ENCODE results near the gene ZNF862.

The ZNF862 gene

GRCh38 chr7:149881328-149882247, 43.4 kb downstream of the ZNF862 start:
- DNase-seq, result no peak
- ChIA-PET CTCF (interaction anchor here (0.9 to 4.3 kb wide), 5 partner anchors 11 to 72 kb away, joined by 3 to 24 read pairs (median 5); no protein-coding TSS in a partner anchor), POLR2A (no interaction called here)
- peaks cover 0 to 17% (median 9%) of the 10 kb centered on the region in 4 experiments for H3K4me1 ChIP-seq (ENCODE audit: control extremely low read depth in 1 of 4, control insufficient read depth in 4 of 4, insufficient read depth in 4 of 4, low read length in 3 of 4)
- no peak overlapping the region for H3K4me3 ChIP-seq (ENCODE audit: control insufficient read depth in 1 of 7, extremely low read depth in 1 of 7, insufficient read depth in 4 of 7, low read depth in 2 of 7, low read length in 6 of 7)
- peaks cover 0 to 15% (median 0%) of the 10 kb centered on the region in 4 experiments for H3K36me3 ChIP-seq (ENCODE audit: control insufficient read depth in 4 of 4, insufficient read depth in 4 of 4, low read length in 3 of 4)
- no peak overlapping the region for H3K27ac ChIP-seq (ENCODE audit: insufficient read depth in 1 of 2, low read depth in 1 of 2, low read length in 2 of 2, poor library complexity in 1 of 2, severe bottlenecking in 2 of 2)
- H3K27me3 ChIP-seq (replicated peaks in 2 of 5; ENCODE audit: control insufficient read depth in 4 of 5, insufficient read depth in 5 of 5, low read length in 4 of 5), result no peaks in the 10 kb centered on the region
- WGBS (ENCODE audit: insufficient coverage), result 95% methylated on average over 19 of the region's 19 CpGs
- no peaks in the 10 kb centered on the region for H3K9me3 ChIP-seq (ENCODE audit: control extremely low read depth in 1 of 5, control insufficient read depth in 4 of 5, insufficient read depth in 2 of 5, low read depth in 1 of 5, low read length in 4 of 5)

DNA sequence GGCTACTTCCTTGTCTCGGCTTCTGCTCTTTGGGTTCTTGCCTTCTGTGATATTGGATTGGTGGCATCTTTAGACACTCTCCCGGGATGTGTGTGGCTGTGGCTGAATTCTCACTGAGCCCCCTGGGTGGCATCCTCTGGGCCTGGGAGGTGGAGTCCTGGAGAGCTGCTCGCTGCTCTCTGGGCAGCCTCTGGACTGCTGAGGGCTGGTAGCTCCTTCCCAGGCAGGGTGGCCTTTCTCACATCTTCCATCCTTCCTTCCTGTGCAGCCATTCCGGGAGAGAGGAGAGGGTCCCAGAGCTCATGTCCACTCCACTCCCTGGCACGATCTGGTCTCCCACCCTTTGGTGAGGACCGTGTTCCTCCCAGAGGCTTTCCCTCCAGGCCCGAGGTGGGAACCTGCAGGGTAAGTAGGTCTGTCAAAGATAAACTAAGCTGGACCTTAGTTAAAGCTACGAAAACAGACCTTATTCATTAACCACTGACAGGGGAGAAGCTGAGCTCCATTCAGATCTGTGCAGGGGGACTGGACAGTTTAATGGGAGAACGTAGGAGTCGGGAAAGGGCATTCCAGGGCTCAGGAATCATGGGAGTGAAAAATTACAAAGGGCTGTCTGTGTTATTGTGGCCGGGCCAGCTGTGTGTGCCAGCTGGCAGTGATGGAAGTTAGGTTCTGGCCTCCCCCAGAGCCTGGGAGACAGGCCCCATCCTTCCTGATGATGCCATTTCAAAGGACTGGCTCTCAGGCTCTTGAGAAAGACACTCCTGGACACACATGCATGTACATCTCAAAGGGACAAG, 44.3 kb downstream of the ZNF862 start:
- no peak for DNase-seq
- peaks cover 0 to 18% (median 9%) of the 10 kb centered on the region in 4 experiments for H3K4me1 ChIP-seq (ENCODE audit: control extremely low read depth in 1 of 4, control insufficient read depth in 4 of 4, insufficient read depth in 4 of 4, low read length in 3 of 4)
- no peak overlapping the region for H3K4me3 ChIP-seq (ENCODE audit: control insufficient read depth in 1 of 7, extremely low read depth in 1 of 7, insufficient read depth in 4 of 7, low read depth in 2 of 7, low read length in 6 of 7)
- POLR2A ChIA-PET, result no interaction called here
- CTCF ChIA-PET, result interaction anchor here (0.6 to 4.3 kb wide), 12 partner anchors 7 to 332 kb away, joined by 3 to 24 read pairs (median 4); no protein-coding TSS in a partner anchor
- H3K27me3 ChIP-seq (replicated peaks in 2 of 5; ENCODE audit: control insufficient read depth in 4 of 5, insufficient read depth in 5 of 5, low read length in 4 of 5), result no peaks in the 10 kb centered on the region
- peaks cover 0 to 10% (median 0%) of the 10 kb centered on the region in 4 experiments for H3K36me3 ChIP-seq (ENCODE audit: control insufficient read depth in 4 of 4, insufficient read depth in 4 of 4, low read length in 3 of 4)
- H3K27ac ChIP-seq (ENCODE audit: insufficient read depth in 1 of 2, low read depth in 1 of 2, low read length in 2 of 2, poor library complexity in 1 of 2, severe bottlenecking in 2 of 2), result no peak overlapping the region
- WGBS (ENCODE audit: insufficient coverage), result 93% methylated on average over 9 of the region's 11 CpGs
- no peaks in the 10 kb centered on the region for H3K9me3 ChIP-seq (ENCODE audit: control extremely low read depth in 1 of 5, control insufficient read depth in 4 of 5, insufficient read depth in 2 of 5, low read depth in 1 of 5, low read length in 4 of 5)

- no peaks in the 10 kb centered on the region for H3K9me3 ChIP-seq (ENCODE audit: control extremely low read depth in 1 of 5, control insufficient read depth in 4 of 5, insufficient read depth in 2 of 5, low read depth in 1 of 5, low read length in 4 of 5)
- 72% methylated on average over 8 of the region's 8 CpGs for WGBS (ENCODE audit: insufficient coverage)
- peaks cover 0 to 10% (median 0%) of the 10 kb centered on the region in 4 experiments for H3K36me3 ChIP-seq (ENCODE audit: control insufficient read depth in 4 of 4, insufficient read depth in 4 of 4, low read length in 3 of 4)
- DNase-seq, result no peak
- POLR2A ChIA-PET, result interaction anchor here (1.0 kb wide), 1 partner anchor 13 kb away, joined by 3 read pairs; no protein-coding TSS in a partner anchor
- CTCF ChIA-PET, result interaction anchor here (0.6 to 4.3 kb wide), 14 partner anchors 8 to 331 kb away, joined by 3 to 24 read pairs (median 4); no protein-coding TSS in a partner anchor
- H3K4me1 ChIP-seq (ENCODE audit: control extremely low read depth in 1 of 4, control insufficient read depth in 4 of 4, insufficient read depth in 4 of 4, low read length in 3 of 4), result peaks cover 0 to 18% (median 9%) of the 10 kb centered on the region in 4 experiments
- H3K27ac ChIP-seq (ENCODE audit: insufficient read depth in 1 of 2, low read depth in 1 of 2, low read length in 2 of 2, poor library complexity in 1 of 2, severe bottlenecking in 2 of 2), result no peak overlapping the region
- no peak overlapping the region for H3K4me3 ChIP-seq (ENCODE audit: control insufficient read depth in 1 of 7, extremely low read depth in 1 of 7, insufficient read depth in 4 of 7, low read depth in 2 of 7, low read length in 6 of 7)
- H3K27me3 ChIP-seq (replicated peaks in 2 of 5; ENCODE audit: control insufficient read depth in 4 of 5, insufficient read depth in 5 of 5, low read length in 4 of 5), result no peaks in the 10 kb centered on the region
Observed at GRCh38 chr7:149883048-149883438, 44.9 kb downstream of the ZNF862 start.

GRCh38 chr7:149883452-149883861, 45.3 kb downstream of the ZNF862 start:
- DNase-seq, result peak; percentile 65 to 77 (median 74)
- 36% methylated on average over 12 of the region's 12 CpGs for WGBS (ENCODE audit: insufficient coverage)

DNA sequence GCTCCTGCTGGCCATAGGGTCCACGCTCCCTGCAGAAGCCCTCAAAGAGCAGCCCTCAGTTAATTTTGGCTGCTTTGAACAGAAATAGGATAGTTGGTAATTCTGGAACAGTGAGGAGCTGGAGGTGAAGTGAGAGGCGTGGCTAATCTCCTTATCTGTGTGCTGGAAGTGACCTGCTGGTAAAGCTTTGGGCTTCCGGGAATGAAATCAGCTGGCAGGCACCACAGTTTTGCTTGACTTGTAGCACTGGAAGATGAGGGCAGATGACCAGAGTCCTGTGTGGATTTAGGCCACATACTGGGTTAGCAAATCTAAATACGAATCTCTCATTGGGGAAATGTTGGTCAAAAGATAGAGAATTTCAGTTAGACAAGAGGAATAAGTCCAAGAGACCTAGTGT, 45.8 kb downstream of the ZNF862 start:
- Histone ChIP-seq H3K27me3 (replicated peaks in 2 of 5; ENCODE audit: control insufficient read depth in 4 of 5, insufficient read depth in 5 of 5, low read length in 4 of 5) (no peaks in the 10 kb centered on the region), H3K27ac (ENCODE audit: insufficient read depth in 1 of 2, low read depth in 1 of 2, low read length in 2 of 2, poor library complexity in 1 of 2, severe bottlenecking in 2 of 2) (no peak overlapping the region), H3K4me3 (ENCODE audit: control insufficient read depth in 1 of 7, extremely low read depth in 1 of 7, insufficient read depth in 4 of 7, low read depth in 2 of 7, low read length in 6 of 7) (no peak overlapping the region), H3K36me3 (ENCODE audit: control insufficient read depth in 4 of 4, insufficient read depth in 4 of 4, low read length in 3 of 4) (peaks cover 0 to 10% (median 0%) of the 10 kb centered on the region in 4 experiments), H3K9me3 (ENCODE audit: control extremely low read depth in 1 of 5, control insufficient read depth in 4 of 5, insufficient read depth in 2 of 5, low read depth in 1 of 5, low read length in 4 of 5) (no peaks in the 10 kb centered on the region), H3K4me1 (ENCODE audit: control extremely low read depth in 1 of 4, control insufficient read depth in 4 of 4, insufficient read depth in 4 of 4, low read length in 3 of 4) (peaks cover 0 to 18% (median 9%) of the 10 kb centered on the region in 4 experiments)
- CTCF ChIA-PET, result interaction anchor here (0.7 to 4.3 kb wide), 11 partner anchors 9 to 161 kb away, joined by 3 to 24 read pairs (median 5); no protein-coding TSS in a partner anchor
- 91% methylated on average over 4 of the region's 4 CpGs for WGBS (ENCODE audit: insufficient coverage)
- no peak for DNase-seq
- POLR2A ChIA-PET, result interaction anchor here (1.0 kb wide), 1 partner anchor 14 kb away, joined by 3 read pairs; no protein-coding TSS in a partner anchor

More at GRCh38 chr7:149883452-149883861, 45.3 kb downstream of the ZNF862 start:
- no peaks in the 10 kb centered on the region for H3K27me3 ChIP-seq (replicated peaks in 2 of 5; ENCODE audit: control insufficient read depth in 4 of 5, insufficient read depth in 5 of 5, low read length in 4 of 5)
- ChIA-PET POLR2A (interaction anchor here (1.0 kb wide), 1 partner anchor 14 kb away, joined by 3 read pairs; no protein-coding TSS in a partner anchor), CTCF (interaction anchor here (0.6 to 4.3 kb wide), 13 partner anchors 9 to 331 kb away, joined by 3 to 24 read pairs (median 4); no protein-coding TSS in a partner anchor)
- H3K4me3 ChIP-seq (ENCODE audit: control insufficient read depth in 1 of 7, extremely low read depth in 1 of 7, insufficient read depth in 4 of 7, low read depth in 2 of 7, low read length in 6 of 7), result no peak overlapping the region
- H3K9me3 ChIP-seq (ENCODE audit: control extremely low read depth in 1 of 5, control insufficient read depth in 4 of 5, insufficient read depth in 2 of 5, low read depth in 1 of 5, low read length in 4 of 5), result no peaks in the 10 kb centered on the region
- peaks cover 0 to 10% (median 0%) of the 10 kb centered on the region in 4 experiments for H3K36me3 ChIP-seq (ENCODE audit: control insufficient read depth in 4 of 4, insufficient read depth in 4 of 4, low read length in 3 of 4)
- no peak overlapping the region for H3K27ac ChIP-seq (ENCODE audit: insufficient read depth in 1 of 2, low read depth in 1 of 2, low read length in 2 of 2, poor library complexity in 1 of 2, severe bottlenecking in 2 of 2)
- peaks cover 0 to 18% (median 9%) of the 10 kb centered on the region in 4 experiments for H3K4me1 ChIP-seq (ENCODE audit: control extremely low read depth in 1 of 4, control insufficient read depth in 4 of 4, insufficient read depth in 4 of 4, low read length in 3 of 4)

DNA sequence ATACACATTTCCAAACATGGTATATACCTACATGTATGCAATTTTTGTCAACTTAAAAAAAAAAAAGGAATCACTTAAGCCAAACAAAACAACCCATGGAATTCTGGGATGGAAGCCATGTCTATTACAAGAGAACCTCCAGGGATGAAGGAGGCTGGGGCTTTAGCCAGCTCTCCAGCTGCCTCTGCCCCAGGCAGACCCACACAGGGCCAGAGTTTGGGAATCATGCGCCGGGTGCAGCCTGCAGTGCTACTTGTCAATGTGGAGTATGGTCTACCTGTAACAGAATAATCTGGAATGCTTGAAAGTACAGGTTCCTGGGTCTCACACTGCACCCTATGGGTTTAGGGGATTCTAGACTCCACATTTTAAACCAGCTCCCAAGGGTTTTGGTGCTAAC, 46.4 kb downstream of the ZNF862 start:
- ChIA-PET CTCF (interaction anchor here (0.9 to 4.3 kb wide), 7 partner anchors 9 to 45 kb away, joined by 3 to 24 read pairs (median 7); no protein-coding TSS in a partner anchor), POLR2A (no interaction called here)
- 80% methylated on average over 1 of the region's 2 CpGs for WGBS (ENCODE audit: insufficient coverage)
- DNase-seq, result no peak
- no peak overlapping the region for H3K4me3 ChIP-seq (ENCODE audit: control insufficient read depth in 1 of 7, extremely low read depth in 1 of 7, insufficient read depth in 4 of 7, low read depth in 2 of 7, low read length in 6 of 7)
- H3K27ac ChIP-seq (ENCODE audit: insufficient read depth in 1 of 2, low read depth in 1 of 2, low read length in 2 of 2, poor library complexity in 1 of 2, severe bottlenecking in 2 of 2), result no peak overlapping the region
- peaks cover 0 to 18% (median 9%) of the 10 kb centered on the region in 4 experiments for H3K4me1 ChIP-seq (ENCODE audit: control extremely low read depth in 1 of 4, control insufficient read depth in 4 of 4, insufficient read depth in 4 of 4, low read length in 3 of 4)
- H3K36me3 ChIP-seq (ENCODE audit: control insufficient read depth in 4 of 4, insufficient read depth in 4 of 4, low read length in 3 of 4), result peaks cover 0 to 9% (median 0%) of the 10 kb centered on the region in 4 experiments
- no peaks in the 10 kb centered on the region for H3K9me3 ChIP-seq (ENCODE audit: control extremely low read depth in 1 of 5, control insufficient read depth in 4 of 5, insufficient read depth in 2 of 5, low read depth in 1 of 5, low read length in 4 of 5)
- H3K27me3 ChIP-seq (replicated peaks in 2 of 5; ENCODE audit: control insufficient read depth in 4 of 5, insufficient read depth in 5 of 5, low read length in 4 of 5), result no peaks in the 10 kb centered on the region
